Measurements from ENCODE around the gene RAMP3.

GRCh38 chr7:45136106-45137060 is 21.2 kb upstream of the RAMP3 start:
- TF ChIP-seq, protein P1, sequence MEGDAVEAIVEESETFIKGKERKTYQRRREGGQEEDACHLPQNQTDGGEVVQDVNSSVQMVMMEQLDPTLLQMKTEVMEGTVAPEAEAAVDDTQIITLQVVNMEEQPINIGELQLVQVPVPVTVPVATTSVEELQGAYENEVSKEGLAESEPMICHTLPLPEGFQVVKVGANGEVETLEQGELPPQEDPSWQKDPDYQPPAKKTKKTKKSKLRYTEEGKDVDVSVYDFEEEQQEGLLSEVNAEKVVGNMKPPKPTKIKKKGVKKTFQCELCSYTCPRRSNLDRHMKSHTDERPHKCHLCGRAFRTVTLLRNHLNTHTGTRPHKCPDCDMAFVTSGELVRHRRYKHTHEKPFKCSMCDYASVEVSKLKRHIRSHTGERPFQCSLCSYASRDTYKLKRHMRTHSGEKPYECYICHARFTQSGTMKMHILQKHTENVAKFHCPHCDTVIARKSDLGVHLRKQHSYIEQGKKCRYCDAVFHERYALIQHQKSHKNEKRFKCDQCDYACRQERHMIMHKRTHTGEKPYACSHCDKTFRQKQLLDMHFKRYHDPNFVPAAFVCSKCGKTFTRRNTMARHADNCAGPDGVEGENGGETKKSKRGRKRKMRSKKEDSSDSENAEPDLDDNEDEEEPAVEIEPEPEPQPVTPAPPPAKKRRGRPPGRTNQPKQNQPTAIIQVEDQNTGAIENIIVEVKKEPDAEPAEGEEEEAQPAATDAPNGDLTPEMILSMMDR (IDR thresholded peaks at IDR 0.05): peak; percentile 93
- TF ChIP-seq REST (IDR thresholded peaks at IDR 0.05; ENCODE audit: insufficient read depth in 1 of 2, low read depth in 2 of 2, low read length in 1 of 2): no peak

All from Panc1 (cell line).